ENCODE data around the gene YTHDF1. TPM values are rescaled to one million over a fixed set of nuclear protein-coding genes. Genes with fewer than 3 reads are reported as not detected.

YTHDF1 gene
- total RNA-seq = 19.3 and 26.0 TPM in 2 replicates

DNA sequence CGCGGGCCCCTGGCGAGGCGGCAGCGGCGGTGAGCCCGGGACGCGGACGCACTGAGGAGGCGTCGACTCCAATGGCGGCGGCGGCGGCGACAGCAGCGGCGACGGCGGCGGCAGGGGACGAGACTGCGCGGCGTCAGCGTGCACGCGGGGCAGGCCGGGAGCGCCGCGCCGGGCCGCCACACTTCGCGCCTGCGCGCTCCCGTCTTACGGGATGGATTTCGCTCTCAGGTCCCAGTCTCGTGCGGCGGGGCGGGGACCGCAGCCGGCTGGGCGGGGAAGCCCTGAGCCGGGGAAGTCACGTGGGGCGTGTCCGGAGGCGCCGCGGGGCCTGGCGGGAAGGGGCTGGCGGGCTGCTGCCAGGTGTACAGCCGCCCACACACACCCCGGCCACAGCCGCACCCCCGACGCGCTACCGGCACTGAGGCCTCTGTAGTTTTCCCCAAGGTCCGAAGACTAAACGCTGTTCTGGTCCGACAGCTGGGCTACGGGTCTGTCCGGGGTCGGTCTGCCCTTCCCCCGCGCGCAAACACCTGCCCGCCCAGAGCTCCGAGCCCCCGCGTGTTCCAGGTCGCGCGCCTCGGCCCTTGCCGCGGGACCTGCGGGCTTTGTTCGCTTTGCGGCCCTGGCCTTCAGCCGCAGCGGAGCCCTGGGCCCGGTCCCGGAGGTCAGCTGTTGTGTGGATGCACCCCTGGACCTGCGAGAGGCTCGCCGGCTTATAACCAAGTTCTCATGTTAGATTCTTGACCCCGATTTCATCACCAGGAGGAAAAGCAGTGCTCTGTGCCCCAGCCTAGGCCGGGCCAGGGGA lies at the start of gene YTHDF1:
Gene YTHDF1 (minus strand): TSS at position 91 of the 808 bp plus-strand sequence. CDS start 239 bp downstream, outside the sequence.

DNA sequence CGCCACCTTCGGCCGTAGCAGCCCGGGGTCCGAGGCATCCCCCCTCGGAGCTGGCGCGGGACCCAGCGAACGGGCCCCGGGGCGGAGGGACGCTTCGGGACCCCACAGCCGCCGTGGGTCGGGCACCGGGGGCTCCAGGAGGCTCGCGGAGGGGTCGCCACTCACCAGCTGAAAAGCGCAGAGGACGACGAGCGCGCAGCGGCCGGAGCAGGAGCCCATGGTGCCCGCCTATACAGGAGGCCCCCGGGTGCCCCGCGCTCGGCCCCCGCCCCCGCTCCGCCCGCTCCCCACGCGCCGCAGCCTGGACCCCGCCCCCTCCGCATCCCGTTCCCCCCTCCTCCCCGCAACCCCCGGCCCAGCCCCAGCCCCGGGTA lies 38.3 kb upstream of the YTHDF1 start, which contains the start of gene NKAIN4:
Gene NKAIN4 (minus strand): TSS at position 232 of the 374 bp plus-strand sequence. CDS start 13 bp downstream, at position 219.

DNA sequence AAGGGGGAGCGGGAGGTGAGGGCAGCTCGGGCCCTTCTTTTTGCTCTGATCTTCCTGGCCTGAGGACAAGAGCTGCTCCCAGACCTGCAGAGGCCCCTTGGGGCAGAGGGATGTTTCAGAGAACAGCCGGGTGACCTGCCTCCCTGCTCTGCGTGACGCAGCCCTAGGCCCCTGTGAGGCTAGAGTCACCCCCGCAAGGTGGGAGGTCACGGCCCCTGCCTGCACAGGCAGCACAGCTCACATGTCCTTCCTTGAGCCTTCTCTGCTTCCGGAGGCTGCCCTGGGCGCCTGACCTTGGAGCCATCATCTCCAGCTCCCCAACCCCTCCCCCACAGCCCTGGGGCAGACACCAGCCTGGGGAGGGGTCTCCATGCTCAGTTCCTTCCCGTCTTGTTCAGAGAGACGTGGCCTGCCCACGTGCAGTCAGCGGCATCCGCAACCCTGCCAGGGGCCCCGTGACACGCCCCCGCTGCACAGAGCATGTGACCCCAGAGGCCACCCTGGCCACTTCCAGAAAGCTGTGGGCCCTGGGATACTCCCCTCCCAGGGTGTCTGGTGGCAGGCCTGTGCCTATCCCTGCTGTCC lies 19.6 kb upstream of the YTHDF1 start, which contains the start of gene BIRC7:
Gene BIRC7 (plus strand): TSS at position 507 of the 585 bp plus-strand sequence. CDS start 192 bp downstream, outside the sequence.

Other genes starting within 250 kb of the YTHDF1 start
- not detected in 2 replicates for gene BHLHE23, start 209.2 kb downstream of the YTHDF1 start, total RNA-seq
- gene BIRC7, start 19.8 kb upstream of the YTHDF1 start, total RNA-seq = 0.72 TPM in 1 of 2 replicates, not detected in the other
- gene NKAIN4, start 38.3 kb upstream of the YTHDF1 start, total RNA-seq = 1.2 TPM in 1 of 2 replicates, not detected in the other
- 34.5 and 55.9 TPM in 2 replicates for gene ARFGAP1, start 56.7 kb upstream of the YTHDF1 start, total RNA-seq
- gene COL20A1, start 77.1 kb upstream of the YTHDF1 start, total RNA-seq = not detected in 2 replicates
- not detected in 2 replicates for gene CHRNA4, start 145.2 kb upstream of the YTHDF1 start, total RNA-seq

Measured in tracheal epithelial cell (primary cell).